T-helper 2 cell (primary cell): ENCODE results near the gene SLC29A2.

ENCODE experiments used
- DNase-seq, 5 experiments: peaks; one replicate each; pipeline versions ENCODE4 v3.0.0 to v3.0.0-alpha.2; 2012 to 2022

SLC29A2 gene

GRCh38 chr11:66347425-66348276 is 23.9 kb downstream of the SLC29A2 start, which contains the start of gene B4GAT1:
B4GAT1 (minus strand) TSS chr11:66347629; CDS start chr11:66347545, 84 bp downstream.
- peak; percentile 40 to 81 (median 74) for DNase-seq

- DNase-seq, result no peak
Measured at GRCh38 chr11:66346476-66347424, 24.8 kb downstream of the SLC29A2 start.

- DNase-seq, result no peak
Measured at GRCh38 chr11:66345316-66345649, 26.3 kb downstream of the SLC29A2 start.

- peak; percentile 89 to 97 (median 95) for DNase-seq
Measured at GRCh38 chr11:66344550-66345315, 26.8 kb downstream of the SLC29A2 start, which contains the start of gene BRMS1. BRMS1 (minus strand) TSS chr11:66345104; CDS start chr11:66342234, 2,870 bp downstream.

- DNase-seq, result no peak
Measured at GRCh38 chr11:66343176-66343575, 28.4 kb downstream of the SLC29A2 start.

- no peak for DNase-seq
Measured at GRCh38 chr11:66341502-66342126, 29.9 kb downstream of the SLC29A2 start.

GRCh38 chr11:66340596-66341501 is 30.7 kb downstream of the SLC29A2 start:
- DNase-seq, result no peak

GRCh38 chr11:66339686-66340483 is 31.7 kb downstream of the SLC29A2 start:
- no peak for DNase-seq

GRCh38 chr11:66339162-66339675 is 32.3 kb downstream of the SLC29A2 start:
- DNase-seq, result no peak

- DNase-seq, result no peak
Measured at GRCh38 chr11:66338276-66339161, 33.0 kb downstream of the SLC29A2 start.

GRCh38 chr11:66337103-66337899 is 34.3 kb downstream of the SLC29A2 start:
- no peak for DNase-seq

- DNase-seq, result peak in 3 of 5 experiments; percentile 17 to 79 (median 59)
Measured at GRCh38 chr11:66336234-66337102, 35.1 kb downstream of the SLC29A2 start, which contains the start of gene RIN1. RIN1 (minus strand) TSS chr11:66336434; CDS start chr11:66336402, 32 bp downstream.

- no peak for DNase-seq
Measured at GRCh38 chr11:66335531-66336233, 35.9 kb downstream of the SLC29A2 start.

GRCh38 chr11:66334605-66335442 is 36.7 kb downstream of the SLC29A2 start:
- DNase-seq, result no peak
